SK-N-SH (cell line): ENCODE results near the gene RAB1B. TPM values are rescaled to one million over a fixed set of nuclear protein-coding genes. Genes with fewer than 3 reads are reported as not detected.

ENCODE experiments used
- CTCF ChIA-PET: fragments of 300-600, 350-600 bp; formaldehyde crosslinking; extraction: SDS; loops from one replicate; lab custom pipeline; 2021; lab: Yijun Ruan, JAX
- POLR2A ChIA-PET: fragments of 350-600 bp; sonication (Branson Sonifier 250); formaldehyde crosslinking; extraction: SDS; loops from one replicate; lab custom pipeline; 2020; ENCODE audit warnings: antibody characterized with exemption, inconsistent platforms; lab: Yijun Ruan, JAX
- DNase-seq: peaks from one replicate; pipeline ENCODE4 v3.0.0; 2012
- H2AFZ ChIP-seq: fragments of 200-600 bp; sonication (generic); 2 replicates; pipeline ENCODE4 v1.8.1; 2016; ENCODE audit warnings: antibody characterized with exemption, mild to moderate bottlenecking, low read depth
- H3F3A ChIP-seq: fragments of 200-600 bp; sonication (generic); replicated peaks from 2 replicates; pipeline ENCODE3; 2016; ENCODE audit warnings: antibody characterized with exemption, mild to moderate bottlenecking; ENCODE audit not compliant: insufficient read depth
- H3K27ac ChIP-seq, 2 experiments: fragments of 200-500 bp in 1 of 2; fragments of 200-600 bp in 1 of 2; sonication (Bioruptor generic) in 1 of 2; sonication (generic), shearing (Covaris generic) in 1 of 2; 2 replicates each; pipeline versions ENCODE4 v1.5.1 to v1.6.1; 2014 to 2016; ENCODE audit warnings: low read depth in 2 of 2, inconsistent platforms in 1 of 2, low read length in 1 of 2, mild to moderate bottlenecking in 1 of 2, mixed read lengths in 1 of 2
- H3K27me3 ChIP-seq: fragments of 200-600 bp; sonication (generic), shearing (Covaris generic); 2 replicates; pipeline ENCODE4 v1.6.1; 2016; ENCODE audit warnings: mixed run types; ENCODE audit not compliant: insufficient read depth
- H3K36me3 ChIP-seq, 2 experiments: fragments of 200-500 bp in 1 of 2; fragments of 200-600 bp in 1 of 2; sonication (Bioruptor generic) in 1 of 2; sonication (generic) in 1 of 2; replicated peaks in 1 of 2; 2 replicates each; pipeline versions ENCODE3 to v1.5.1; 2014 to 2016; ENCODE audit warnings: low read length in 1 of 2, mild to moderate bottlenecking in 1 of 2; ENCODE audit not compliant: insufficient read depth in 2 of 2, control insufficient read depth in 1 of 2
- H3K4me1 ChIP-seq, 2 experiments: fragments of 200-500 bp in 1 of 2; fragments of 200-600 bp in 1 of 2; sonication (Bioruptor generic) in 1 of 2; sonication (generic), shearing (Covaris generic) in 1 of 2; 2 replicates each; pipeline versions ENCODE4 v1.5.1 to v1.6.1; 2014 to 2016; ENCODE audit warnings: low read depth in 1 of 2, low read length in 1 of 2, mixed run types in 1 of 2; ENCODE audit not compliant: insufficient read depth in 2 of 2, control insufficient read depth in 1 of 2
- H3K4me2 ChIP-seq: fragments of 200-600 bp; sonication (generic), shearing (Covaris generic); 2 replicates; pipeline ENCODE4 v1.6.1; 2017; ENCODE audit warnings: mixed run types
- H3K4me3 ChIP-seq, 2 experiments: fragments of 200-500 bp in 1 of 2; fragments of 200-600 bp in 1 of 2; sonication (Bioruptor generic) in 1 of 2; sonication (generic), shearing (Covaris generic) in 1 of 2; 2 replicates each; pipeline versions ENCODE4 v1.5.1 to v1.8.1; 2014 to 2016; ENCODE audit warnings: low read depth in 2 of 2, inconsistent platforms in 1 of 2, low read length in 1 of 2, mild to moderate bottlenecking in 1 of 2, mixed read lengths in 1 of 2, moderate library complexity in 1 of 2
- H3K79me2 ChIP-seq: fragments of 200-600 bp; sonication (generic); 2 replicates; pipeline ENCODE4 v1.8.1; 2017; ENCODE audit warnings: mild to moderate bottlenecking; ENCODE audit not compliant: insufficient read depth
- H3K9ac ChIP-seq: fragments of 200-600 bp; sonication (generic); 2 replicates; pipeline ENCODE4 v1.6.1; 2017; ENCODE audit warnings: mixed run types
- H3K9me2 ChIP-seq: fragments of 200-600 bp; sonication (generic); 2 replicates; pipeline ENCODE4 v1.6.1; 2017; ENCODE audit warnings: mixed run types
- H3K9me3 ChIP-seq: fragments of 200-600 bp; sonication (generic); 2 replicates; pipeline ENCODE4 v1.6.1; 2017; ENCODE audit warnings: mixed run types, mild to moderate bottlenecking, moderate library complexity
- H4K20me1 ChIP-seq: fragments of 200-600 bp; sonication (generic); 2 replicates; pipeline ENCODE4 v1.6.1; 2017; ENCODE audit warnings: mild to moderate bottlenecking, mixed run types; ENCODE audit not compliant: insufficient read depth
- EP300 ChIP-seq, 2 experiments: IDR thresholded peaks; 2 replicates each; pipeline versions ENCODE4 v1.4.0 to v1.6.1; 2012; ENCODE audit warnings: borderline replicate concordance in 1 of 2, low read depth in 1 of 2, low read length in 1 of 2
- EZH2phosphoT487 ChIP-seq: fragments of 200-600 bp; sonication (generic); IDR thresholded peaks from 2 replicates; pipeline ENCODE4 v1.6.1; 2017; ENCODE audit warnings: low read depth, mixed run types, mild to moderate bottlenecking, antibody characterized with exemption, moderate library complexity, borderline replicate concordance
- FOXJ3 ChIP-seq: sonication (generic); formaldehyde crosslinking; IDR thresholded peaks from 2 replicates; pipeline ENCODE4 v1.5.1; 2020; ENCODE audit warnings: mild to moderate bottlenecking, missing genetic modification reagents
- GABPA ChIP-seq: IDR thresholded peaks from 2 replicates; pipeline ENCODE4 v1.4.0; 2012; ENCODE audit warnings: low read depth, mild to moderate bottlenecking
- IRF3 ChIP-seq: fragments of 150-350 bp; IDR thresholded peaks from 2 replicates; pipeline ENCODE4 v1.6.1; 2016; ENCODE audit warnings: mild to moderate bottlenecking, low read depth, low read length
- MEF2A ChIP-seq: IDR thresholded peaks from 2 replicates; pipeline ENCODE4 v1.4.0; 2012; ENCODE audit warnings: low read depth, borderline replicate concordance
- MXI1 ChIP-seq: IDR thresholded peaks from 2 replicates; pipeline ENCODE4 v1.6.1; 2012; ENCODE audit warnings: mild to moderate bottlenecking, low read depth, low read length, improper control_type of control experiment
- NRF1 ChIP-seq: IDR thresholded peaks from 2 replicates; pipeline ENCODE4 v1.6.1; 2012; ENCODE audit warnings: low read depth, mild to moderate bottlenecking, low read length
- PBX3 ChIP-seq: IDR thresholded peaks from 2 replicates; pipeline ENCODE4; 2012
- POLR2AphosphoS5 ChIP-seq: IDR thresholded peaks from 2 replicates; pipeline ENCODE4 v1.6.1; 2012; ENCODE audit warnings: low read depth, low read length
- RAD21 ChIP-seq: IDR thresholded peaks from 2 replicates; pipeline ENCODE4 v1.6.1; 2012; ENCODE audit warnings: mild to moderate bottlenecking, low read length
- RCOR1 ChIP-seq: fragments of 150-350 bp; IDR thresholded peaks from 2 replicates; pipeline ENCODE4 v1.6.1; 2017; ENCODE audit warnings: antibody characterized with exemption, low read length
- RXRA ChIP-seq: IDR thresholded peaks from 2 replicates; pipeline ENCODE4 v1.4.0; 2012; ENCODE audit warnings: low read depth, mild to moderate bottlenecking, borderline replicate concordance
- SIN3A ChIP-seq: IDR thresholded peaks from 2 replicates; pipeline ENCODE4 v1.6.1; 2012; ENCODE audit warnings: low read depth, mild to moderate bottlenecking, low read length, moderate library complexity, borderline replicate concordance
- SMC3 ChIP-seq: IDR thresholded peaks from 2 replicates; pipeline ENCODE4 v1.6.1; 2012; ENCODE audit warnings: low read depth, low read length, improper control_type of control experiment
- TCF12 ChIP-seq: IDR thresholded peaks from 2 replicates; pipeline ENCODE4 v1.4.0; 2012
- TEAD4 ChIP-seq: IDR thresholded peaks from 2 replicates; pipeline ENCODE4 v1.4.0; 2012; ENCODE audit warnings: mild to moderate bottlenecking, borderline replicate concordance; ENCODE audit not compliant: insufficient read depth
- YY1 ChIP-seq: IDR thresholded peaks from 2 replicates; pipeline ENCODE4 v1.4.0; 2012; ENCODE audit warnings: low read depth, mild to moderate bottlenecking
- ZBTB33 ChIP-seq: IDR thresholded peaks from 2 replicates; pipeline ENCODE4 v1.4.0; 2012; ENCODE audit warnings: low read depth, borderline replicate concordance
- WGBS: methylation state at CpG from one replicate; pipeline ENCODE4 v1.1.6; 2017; ENCODE audit warnings: low lambda C conversion rate; 5-methylcytosine and 5-hydroxymethylcytosine counted together
- polyA plus RNA-seq, 3 experiments: library from polyadenylated mRNA; depleted of rRNA; stranded (reverse); fragments of >200 nt; gene quantifications; 2 replicates each; pipeline ENCODE4 v1.2.3, GENCODE V29; 2012
- TF ChIP-seq, protein P1 (sequence below): IDR thresholded peaks from 2 replicates; pipeline ENCODE4 v1.6.1; 2012; ENCODE audit warnings: mild to moderate bottlenecking, low read depth, low read length, moderate library complexity
- TF ChIP-seq, protein P2 (sequence below): fragments of 200-600 bp; sonication (generic); IDR thresholded peaks from 2 replicates; pipeline ENCODE4 v1.6.1; 2017; ENCODE audit warnings: antibody characterized with exemption, mild to moderate bottlenecking, moderate library complexity

RAB1B gene
- polyA plus RNA-seq, 1 of the 3 experiments (the other 2 are of a cell fraction): 208 TPM

- TF ChIP-seq, protein P1, sequence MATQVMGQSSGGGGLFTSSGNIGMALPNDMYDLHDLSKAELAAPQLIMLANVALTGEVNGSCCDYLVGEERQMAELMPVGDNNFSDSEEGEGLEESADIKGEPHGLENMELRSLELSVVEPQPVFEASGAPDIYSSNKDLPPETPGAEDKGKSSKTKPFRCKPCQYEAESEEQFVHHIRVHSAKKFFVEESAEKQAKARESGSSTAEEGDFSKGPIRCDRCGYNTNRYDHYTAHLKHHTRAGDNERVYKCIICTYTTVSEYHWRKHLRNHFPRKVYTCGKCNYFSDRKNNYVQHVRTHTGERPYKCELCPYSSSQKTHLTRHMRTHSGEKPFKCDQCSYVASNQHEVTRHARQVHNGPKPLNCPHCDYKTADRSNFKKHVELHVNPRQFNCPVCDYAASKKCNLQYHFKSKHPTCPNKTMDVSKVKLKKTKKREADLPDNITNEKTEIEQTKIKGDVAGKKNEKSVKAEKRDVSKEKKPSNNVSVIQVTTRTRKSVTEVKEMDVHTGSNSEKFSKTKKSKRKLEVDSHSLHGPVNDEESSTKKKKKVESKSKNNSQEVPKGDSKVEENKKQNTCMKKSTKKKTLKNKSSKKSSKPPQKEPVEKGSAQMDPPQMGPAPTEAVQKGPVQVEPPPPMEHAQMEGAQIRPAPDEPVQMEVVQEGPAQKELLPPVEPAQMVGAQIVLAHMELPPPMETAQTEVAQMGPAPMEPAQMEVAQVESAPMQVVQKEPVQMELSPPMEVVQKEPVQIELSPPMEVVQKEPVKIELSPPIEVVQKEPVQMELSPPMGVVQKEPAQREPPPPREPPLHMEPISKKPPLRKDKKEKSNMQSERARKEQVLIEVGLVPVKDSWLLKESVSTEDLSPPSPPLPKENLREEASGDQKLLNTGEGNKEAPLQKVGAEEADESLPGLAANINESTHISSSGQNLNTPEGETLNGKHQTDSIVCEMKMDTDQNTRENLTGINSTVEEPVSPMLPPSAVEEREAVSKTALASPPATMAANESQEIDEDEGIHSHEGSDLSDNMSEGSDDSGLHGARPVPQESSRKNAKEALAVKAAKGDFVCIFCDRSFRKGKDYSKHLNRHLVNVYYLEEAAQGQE: no peak
- TF ChIP-seq RAD21: no peak
- TF ChIP-seq, protein P2, sequence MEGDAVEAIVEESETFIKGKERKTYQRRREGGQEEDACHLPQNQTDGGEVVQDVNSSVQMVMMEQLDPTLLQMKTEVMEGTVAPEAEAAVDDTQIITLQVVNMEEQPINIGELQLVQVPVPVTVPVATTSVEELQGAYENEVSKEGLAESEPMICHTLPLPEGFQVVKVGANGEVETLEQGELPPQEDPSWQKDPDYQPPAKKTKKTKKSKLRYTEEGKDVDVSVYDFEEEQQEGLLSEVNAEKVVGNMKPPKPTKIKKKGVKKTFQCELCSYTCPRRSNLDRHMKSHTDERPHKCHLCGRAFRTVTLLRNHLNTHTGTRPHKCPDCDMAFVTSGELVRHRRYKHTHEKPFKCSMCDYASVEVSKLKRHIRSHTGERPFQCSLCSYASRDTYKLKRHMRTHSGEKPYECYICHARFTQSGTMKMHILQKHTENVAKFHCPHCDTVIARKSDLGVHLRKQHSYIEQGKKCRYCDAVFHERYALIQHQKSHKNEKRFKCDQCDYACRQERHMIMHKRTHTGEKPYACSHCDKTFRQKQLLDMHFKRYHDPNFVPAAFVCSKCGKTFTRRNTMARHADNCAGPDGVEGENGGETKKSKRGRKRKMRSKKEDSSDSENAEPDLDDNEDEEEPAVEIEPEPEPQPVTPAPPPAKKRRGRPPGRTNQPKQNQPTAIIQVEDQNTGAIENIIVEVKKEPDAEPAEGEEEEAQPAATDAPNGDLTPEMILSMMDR: no peak
Observed at GRCh38 chr11:66293352-66293751, 24.9 kb downstream of the RAB1B start (continued).

GRCh38 chr11:66293777-66294625, 25.6 kb downstream of the RAB1B start:
- H3F3A ChIP-seq: peaks cover 9% of the 10 kb centered on the region
- 81% methylated on average over 11 of the region's 30 CpGs for WGBS
- CTCF ChIA-PET: interaction anchor here (0.7 to 2.3 kb wide), 3 partner anchors 17 to 71 kb away, joined by 3 to 11 read pairs (median 3); no protein-coding TSS in a partner anchor
- no peaks in the 10 kb centered on the region for H3K36me3 ChIP-seq
- DNase-seq: no peak
- no peak overlapping the region for H2AFZ ChIP-seq
- no peaks in the 10 kb centered on the region for H3K79me2 ChIP-seq
- no peaks in the 10 kb centered on the region for H3K9me2 ChIP-seq
- H3K27ac ChIP-seq: no peak overlapping the region
- no peak overlapping the region for H3K9ac ChIP-seq
- peaks cover 7 to 19% of the 10 kb centered on the region in 2 experiments; a peak in 2 of 4 replicates for H3K4me1 ChIP-seq
- H3K9me3 ChIP-seq: no peaks in the 10 kb centered on the region
- POLR2A ChIA-PET: no interaction called here
- no peak overlapping the region for H3K4me2 ChIP-seq
- no peaks in the 10 kb centered on the region for H4K20me1 ChIP-seq
- no peaks in the 10 kb centered on the region for H3K27me3 ChIP-seq
- no peak overlapping the region for H3K4me3 ChIP-seq
- TF ChIP-seq TEAD4 (no peak), FOXJ3 (CRISPR knock-in tag) (no peak), MXI1 (no peak), NRF1 (no peak), EP300 (IDR thresholded peaks at IDR 0.05; ENCODE audit: borderline replicate concordance in 1 of 2, low read depth in 1 of 2, low read length in 1 of 2) (no peak), POLR2AphosphoS5 (no peak), YY1 (no peak), MEF2A (no peak), TCF12 (no peak), RXRA (no peak), EZH2phosphoT487 (no peak), PBX3 (no peak), GABPA (no peak), IRF3 (no peak), SIN3A (no peak), SMC3 (no peak), ZBTB33 (no peak), RCOR1 (no peak)
